Activated CD8-positive, alpha-beta memory T cell treated with anti-CD3 and anti-CD28 coated beads, Interleukin-2, amount 50 U/mL, for 1 hour (primary cell): ENCODE data around the gene CELSR1.

Experiments used
- DNase-seq: peaks from one replicate; pipeline ENCODE4 v3.0.0-alpha.2; 2020; ENCODE audit errors: extremely low read depth

CELSR1 gene

DNA sequence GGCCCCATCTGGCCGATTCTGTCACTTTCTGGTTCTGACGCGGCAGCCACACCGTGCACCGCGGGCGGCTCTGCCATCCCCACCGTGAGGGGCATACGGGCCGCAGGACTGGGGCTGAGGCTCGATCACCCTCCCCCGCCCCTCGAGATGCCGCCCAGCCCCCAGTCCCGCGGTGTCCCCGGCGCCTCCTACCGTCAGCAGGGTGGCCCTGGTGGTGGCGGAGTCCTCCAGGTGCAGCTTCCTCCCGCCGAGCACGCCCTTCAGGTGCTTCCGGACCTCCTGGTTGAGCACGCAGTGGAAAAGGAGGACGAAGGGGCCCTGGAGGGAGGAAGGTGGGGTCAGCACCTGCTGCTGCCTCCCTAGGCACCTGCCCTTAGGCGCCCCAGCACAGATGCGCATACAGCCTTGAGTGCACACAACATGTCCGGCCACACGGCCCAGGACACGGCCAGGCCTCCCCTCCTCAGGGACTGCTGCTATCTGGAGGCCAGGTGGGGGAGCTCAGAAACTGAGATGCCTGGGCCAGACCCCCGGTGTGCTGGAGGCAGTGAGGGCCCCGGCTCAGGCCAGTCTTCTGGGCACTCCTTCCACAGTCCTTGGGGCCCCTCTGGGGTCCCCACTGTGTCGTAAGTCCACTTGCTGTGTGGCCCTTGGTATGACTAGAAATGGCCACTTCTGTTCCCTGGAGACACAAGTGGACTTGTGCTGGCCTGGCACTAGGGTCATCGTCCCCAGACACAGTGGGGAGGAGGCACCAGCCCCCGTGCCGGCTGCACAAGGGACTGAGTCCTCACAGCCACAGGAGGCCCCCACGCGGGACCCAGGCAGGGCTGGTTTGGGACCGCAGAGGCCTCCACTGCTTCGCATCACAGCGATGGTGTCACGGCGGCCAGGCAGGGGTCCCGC is 170.4 kb downstream of the CELSR1 start:
- DNase-seq, result no peak

DNA sequence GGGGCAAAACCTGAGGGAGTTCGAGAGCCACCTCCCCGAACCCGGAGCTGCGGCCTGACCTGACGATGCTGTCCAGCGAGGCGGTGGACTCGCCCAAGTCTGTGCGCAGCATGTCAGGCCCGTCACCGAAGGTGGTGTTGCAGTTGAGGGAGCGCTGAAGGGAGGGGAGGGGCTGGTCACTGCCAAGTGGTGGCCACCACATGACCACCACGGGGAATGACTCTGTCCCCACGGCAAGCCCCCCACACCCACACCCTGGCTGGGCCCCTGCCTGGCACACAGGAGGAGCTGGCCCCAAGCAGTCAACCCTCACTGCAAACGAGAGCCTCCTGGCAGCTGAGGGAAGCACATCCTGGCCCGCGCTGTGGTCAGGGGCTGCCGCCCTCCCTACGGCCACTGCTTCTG is 171.1 kb downstream of the CELSR1 start:
- DNase-seq, result no peak

DNA sequence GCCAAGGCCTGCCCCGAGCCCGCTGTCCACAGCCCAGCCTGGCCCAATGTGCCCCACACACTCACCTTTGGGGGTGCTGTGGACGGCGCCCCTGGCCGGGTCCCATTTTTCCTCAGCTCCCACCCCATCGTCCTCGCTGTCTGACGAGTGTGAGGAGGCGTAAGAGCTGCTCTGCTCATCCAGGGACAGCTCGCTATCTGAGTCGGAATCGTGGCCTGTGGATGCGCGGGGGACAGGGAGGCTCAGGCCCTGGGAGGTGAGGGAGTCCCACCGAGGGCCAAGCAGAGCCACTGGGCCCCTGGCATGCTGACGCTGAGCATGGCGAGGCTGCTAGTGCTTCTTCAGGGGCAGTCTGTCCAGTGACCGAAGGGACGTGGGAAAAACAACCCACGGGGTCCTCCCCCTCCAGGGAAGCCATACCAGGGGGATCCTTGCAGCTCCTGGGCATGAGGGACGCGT is 172.2 kb downstream of the CELSR1 start:
- DNase-seq, result no peak

DNA sequence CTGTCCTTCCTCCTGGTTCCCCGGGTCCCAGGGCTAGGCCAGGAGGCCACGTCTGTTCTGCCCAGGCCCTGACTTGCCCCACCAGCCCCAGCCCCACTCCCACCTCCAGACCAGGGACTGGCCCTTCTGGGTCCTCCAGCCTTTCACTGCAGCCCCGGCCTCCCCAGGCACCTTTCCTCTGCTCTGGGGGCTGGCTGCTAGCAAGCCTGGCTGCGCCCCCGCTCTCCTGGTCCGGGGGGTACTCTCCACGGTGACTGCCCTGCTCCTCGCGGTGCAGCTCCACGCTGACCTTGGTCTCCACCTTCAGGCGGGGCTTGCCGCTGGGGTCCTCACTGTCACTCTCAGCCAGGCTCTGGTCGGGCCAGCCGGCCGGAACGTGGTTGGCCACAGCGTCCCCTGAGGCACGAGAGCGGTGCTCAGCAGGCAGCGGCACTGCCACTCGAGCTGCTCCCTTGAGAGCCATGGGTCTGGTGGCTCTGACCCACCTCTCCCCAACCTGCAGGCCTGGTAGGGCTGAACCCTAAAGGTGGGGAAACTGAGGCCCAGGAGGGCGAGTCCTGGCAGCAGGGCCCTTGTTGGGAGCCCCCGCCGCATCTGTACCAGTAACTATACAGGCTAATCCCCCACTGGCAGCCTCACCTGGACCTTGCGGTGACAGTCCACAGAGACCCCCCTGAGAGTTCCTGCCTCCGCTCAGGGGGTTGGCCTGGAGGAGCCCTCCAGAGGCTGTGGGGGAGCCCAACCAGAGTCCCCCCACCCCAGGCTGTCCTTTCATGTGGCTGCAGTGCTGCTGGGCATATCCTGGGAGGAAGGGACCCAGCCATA is 172.9 kb downstream of the CELSR1 start:
- no peak for DNase-seq

DNA sequence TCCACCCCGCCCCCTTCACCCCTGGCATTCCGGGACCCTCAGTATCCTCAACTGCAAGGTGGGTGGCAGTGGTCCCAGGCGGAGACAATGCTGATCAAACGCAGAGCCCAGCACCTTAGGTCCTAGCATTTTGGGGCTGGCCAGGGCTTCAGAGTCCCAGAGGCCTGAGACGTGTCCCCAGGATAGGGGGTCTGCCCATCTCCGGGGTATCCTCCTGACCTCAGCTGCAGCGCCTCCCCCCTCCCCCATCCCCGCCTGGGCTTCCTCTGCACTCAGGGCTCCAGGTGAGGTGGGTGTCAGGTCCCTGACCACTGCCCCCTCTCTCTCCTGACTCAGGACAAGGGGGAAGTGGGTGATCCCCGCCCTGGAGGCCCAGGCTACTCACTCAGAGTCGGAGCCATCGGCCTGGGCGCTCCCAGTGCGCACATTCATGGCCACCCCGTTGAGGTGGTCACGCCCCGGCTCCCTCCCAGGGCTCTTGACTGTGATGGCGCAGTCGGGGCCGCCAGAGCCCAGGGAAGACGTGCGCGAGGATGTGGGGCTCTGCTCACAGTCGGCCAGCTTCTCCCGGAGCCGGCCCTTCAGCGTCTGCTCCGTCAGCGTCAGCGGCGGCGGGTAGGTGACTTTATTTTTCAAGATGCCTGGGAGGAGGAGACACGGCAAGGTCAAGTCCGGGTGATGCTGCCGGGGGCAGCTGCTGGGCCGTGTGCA is 173.7 kb downstream of the CELSR1 start:
- no peak for DNase-seq

DNA sequence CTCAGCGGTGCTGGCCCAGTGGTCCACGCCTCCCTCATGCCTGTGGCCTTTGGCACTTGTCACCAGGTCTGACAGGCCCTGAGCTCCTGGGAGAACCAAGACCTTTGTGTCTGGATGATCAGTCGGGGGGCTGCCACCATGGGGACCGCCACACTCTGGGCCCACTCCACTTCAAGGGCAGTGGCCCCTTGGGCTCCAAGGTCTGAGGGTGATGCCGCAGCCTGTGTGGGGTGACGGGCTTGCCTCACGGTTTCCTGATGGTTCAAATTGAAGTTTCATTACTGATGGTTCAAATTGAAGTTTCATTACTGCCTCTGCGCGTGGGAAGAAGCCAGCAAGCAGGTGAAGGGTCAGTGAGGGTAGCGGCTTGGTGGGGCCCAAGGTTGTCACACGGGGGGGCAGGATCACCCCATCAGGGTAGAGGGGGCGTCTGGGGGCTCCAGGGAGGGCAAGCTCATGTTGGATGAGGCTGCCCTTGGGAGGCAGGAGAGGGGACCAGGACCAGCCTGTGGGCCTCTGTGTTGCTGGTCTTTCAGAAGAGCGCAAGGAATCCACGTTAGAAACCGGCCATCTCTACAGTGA is 174.4 kb downstream of the CELSR1 start:
- DNase-seq, result no peak

DNA sequence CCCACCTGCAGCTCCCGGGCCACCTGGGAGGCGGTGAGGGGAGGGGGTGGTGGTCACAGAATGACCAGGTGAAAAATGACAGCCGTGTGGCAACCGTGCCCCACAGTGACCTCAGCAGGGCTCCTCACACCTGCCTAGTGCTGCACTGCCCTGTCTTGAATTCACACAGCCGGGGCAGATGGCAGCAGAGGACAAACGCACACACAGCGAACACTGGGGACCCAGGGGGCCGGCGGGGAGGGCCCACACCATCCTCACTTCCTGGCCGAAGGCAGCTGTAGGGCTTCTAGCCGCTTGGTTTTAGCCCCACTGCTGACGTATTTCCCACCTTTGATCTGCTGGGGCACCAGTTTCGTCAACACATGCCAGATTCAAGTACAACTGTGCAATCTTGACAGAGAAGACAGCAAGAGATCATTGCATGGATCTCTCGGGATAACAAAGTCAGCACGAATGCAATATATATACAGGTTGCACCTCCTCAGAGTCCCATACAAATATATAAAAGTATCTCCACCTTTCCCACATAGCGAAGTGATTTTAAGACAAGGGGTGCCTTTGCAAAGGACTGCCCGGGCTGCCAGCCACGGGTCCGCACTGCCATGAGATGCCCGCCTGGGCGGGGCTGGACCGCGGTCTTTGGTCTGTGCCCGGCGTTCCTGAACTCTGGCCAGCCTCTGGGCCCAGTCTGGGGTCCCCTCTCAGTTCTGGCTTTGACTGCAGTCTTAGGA is 175.1 kb downstream of the CELSR1 start:
- DNase-seq, result no peak

DNA sequence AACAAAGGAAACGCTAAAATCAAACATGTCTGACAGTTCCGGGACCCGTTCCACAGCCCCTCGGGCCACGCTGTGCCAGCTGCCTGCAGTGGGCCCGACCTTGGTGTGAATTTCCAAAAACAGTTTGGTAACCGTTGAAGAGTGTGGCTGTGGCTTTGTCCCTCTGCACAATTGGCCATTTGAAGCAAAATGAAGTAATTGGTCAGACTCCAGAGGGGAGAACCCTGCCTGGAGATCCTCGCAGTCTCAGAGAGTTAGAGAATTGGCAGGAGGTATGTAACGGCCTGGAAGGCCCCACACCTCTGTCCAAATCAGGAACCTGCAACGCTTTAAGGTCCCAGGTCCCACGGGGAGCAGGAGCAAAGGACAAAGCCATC is 175.6 kb downstream of the CELSR1 start:
- DNase-seq, result no peak

DNA sequence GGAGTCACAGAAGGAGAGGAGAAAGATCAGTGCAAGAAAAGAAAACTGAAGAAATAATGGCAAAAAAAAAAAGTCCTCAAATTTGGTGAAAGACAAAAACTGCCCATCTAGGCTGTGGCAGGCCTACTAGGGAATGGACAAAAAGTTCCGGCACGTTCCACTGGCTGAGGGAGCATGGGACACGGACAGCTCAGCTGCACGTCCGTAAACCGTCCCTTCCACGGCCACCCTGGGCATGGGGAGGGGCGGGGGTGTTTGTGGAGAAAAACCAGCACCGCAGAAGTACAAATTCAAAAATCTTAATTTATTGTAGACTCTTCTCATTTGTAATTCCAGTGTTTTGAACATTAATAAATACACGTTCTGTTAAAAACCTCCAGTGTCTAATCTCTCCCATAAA is 176.5 kb downstream of the CELSR1 start:
- no peak for DNase-seq

DNA sequence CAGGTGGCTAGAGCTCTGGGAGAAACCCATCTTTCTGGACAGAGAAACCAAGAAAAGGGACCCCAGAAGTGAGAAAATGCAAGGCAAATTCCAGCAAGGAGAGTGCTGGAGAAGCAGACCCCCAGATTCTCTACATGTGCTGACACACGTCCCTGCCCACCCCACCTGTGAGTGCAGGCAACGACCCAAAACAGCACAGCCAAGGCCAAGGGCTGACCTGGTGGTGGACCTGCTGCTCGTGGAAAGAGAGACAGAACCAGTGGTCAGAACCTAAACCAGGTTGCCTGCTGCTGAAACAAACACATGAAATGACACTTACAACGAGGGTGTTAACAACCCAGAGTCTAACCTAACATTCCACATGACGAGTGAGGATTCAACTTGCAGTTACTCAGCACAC is 177.3 kb downstream of the CELSR1 start:
- DNase-seq, result no peak

DNA sequence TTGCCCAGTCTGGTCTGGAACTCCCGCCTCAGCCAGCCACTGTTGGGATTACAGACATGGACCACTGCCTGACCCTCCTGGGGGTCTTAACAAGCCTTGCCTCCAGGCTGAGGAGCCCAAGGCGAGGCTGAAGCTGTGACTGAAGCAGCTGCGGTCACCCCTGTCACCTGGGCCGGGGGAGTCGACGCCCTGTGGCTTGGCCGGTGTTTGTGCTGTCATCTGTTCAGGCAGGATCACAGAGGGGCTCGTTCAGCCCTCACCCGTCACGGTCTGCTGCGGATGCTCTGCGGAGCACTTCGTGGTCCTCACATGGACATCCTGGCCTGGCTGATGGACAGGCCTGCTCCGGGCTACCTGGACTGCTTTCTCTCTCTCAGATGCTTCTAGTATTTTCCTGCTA is 178.1 kb downstream of the CELSR1 start:
- DNase-seq, result no peak

DNA sequence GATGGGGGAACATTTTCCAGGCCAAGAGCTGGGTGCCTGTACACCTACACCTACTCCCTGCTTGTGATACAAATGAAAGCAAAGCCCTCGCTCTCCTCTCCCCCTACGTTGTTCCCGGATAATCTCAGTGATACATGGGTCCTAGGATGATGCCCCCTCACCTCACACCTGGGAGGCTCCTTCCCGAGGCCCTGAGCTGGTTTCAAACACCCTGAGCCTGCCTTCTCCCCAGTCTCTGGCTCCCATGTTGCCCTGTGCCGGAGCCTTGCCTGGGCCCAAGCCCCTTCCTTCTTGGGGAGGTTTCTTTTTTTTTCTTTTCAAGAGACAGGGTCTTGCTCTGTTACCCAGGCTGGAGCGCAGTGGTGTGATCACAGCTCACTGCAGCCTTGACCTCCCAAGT is 178.7 kb downstream of the CELSR1 start:
- DNase-seq, result no peak

DNA sequence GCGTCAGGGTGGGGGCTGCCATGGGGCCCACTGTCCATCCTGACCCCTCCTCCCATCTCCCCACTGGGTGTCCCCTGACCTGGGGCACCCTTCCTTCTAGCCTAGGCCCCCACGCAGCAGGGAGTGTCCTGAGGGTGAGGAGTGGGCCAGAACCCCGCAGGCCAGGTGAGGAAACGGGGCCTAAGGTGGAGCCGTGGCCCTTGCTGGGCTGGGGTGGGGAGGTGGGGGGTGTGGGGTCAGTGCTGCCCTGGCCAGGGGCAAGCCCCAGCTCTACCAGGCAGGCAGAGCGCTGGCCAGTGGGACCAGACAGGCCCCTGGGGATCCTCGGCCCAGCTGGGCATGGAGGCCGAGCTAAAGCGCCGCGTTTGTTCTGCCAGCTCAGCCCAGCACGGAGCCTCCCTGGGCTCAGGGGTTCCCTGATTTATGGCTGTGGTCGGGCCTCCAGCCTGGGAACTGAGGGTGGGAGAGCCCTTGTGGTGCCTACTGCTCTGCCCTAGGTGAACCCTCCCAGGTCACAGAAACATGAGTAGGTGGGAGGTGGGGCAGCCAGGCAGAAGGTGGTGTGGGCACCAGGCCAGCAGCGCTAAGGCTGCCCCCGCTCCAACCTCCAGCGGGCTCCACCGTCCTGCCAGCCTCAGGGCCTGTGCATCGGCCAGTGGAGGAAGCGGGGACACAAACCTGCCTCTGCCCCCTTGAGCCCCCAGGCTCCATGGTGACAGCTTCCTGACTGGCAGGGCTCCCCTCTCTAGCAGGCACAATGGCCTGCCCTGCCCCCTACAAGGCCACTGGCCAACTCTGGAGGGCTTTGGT is 179.5 kb downstream of the CELSR1 start:
- no peak for DNase-seq

DNA sequence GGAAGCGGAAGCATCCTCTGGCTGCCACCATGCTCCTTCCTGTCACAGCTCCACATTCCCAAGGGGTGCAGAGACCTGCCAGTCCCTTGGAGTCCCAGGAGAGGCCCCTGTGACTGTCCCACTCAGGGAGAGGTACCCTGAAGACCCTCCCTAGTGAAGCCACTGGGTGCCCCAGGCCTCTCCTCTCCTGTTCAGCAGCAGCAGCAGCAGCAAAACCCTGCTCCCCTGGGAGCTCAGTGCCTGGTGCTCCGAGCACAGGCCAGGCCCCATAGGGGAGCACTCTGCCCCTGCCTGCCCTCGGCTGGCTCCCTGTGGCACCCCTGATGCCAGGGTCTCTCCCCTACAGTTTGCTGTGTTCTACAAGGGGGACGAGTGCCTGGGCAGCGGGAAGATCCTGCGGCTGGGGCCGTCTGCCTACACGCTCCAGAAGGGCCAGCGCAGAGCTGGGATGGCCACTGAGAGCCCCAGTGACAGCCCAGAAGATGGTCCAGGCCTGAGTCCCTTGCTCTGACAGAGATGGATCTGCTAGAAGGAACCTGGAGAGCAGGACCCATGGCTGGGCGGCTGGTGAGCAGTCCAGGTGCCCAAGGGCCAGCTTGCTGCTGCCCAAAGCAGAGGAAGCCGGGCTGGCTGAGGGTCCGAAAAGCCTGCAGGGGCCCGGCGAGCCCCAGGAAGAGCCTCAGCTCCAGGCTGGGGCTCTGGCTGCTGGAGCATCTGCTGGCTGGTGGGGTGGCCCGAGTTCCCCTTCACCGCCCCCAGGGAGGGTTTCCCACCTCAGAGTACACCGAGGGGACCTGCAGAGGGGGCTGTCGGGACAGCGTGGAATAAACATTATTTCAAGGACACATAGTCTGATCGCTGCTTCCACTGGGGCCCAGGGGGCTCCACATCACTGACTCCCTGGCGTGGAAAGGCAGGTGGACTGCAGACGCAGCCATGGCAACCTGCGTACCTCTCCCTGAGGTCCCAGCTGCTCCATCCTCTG is 180.6 kb downstream of the CELSR1 start:
- no peak for DNase-seq

DNA sequence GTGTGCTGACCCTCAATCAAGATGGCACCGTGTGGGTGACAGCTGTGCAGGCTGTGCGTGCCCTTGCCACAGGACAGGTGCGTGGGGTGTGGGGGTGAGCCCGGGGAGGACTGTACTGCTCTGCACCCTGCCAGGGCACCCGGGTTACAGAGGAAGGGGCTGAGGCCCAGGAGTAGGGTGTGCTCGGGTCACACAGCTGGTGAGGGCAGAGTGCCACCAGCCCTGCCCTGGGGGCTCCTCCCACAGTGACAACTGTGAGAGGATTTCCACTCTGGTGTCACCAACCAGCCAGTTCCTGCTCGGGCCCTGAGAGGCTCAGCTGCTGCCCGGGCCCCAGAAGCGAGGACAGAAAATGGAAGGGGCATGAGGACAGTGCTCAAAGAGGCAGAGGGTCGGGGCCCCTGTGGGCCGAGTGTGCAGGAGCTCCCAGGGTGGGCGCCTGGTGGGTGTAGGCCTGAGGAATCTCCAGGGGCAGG is 181.4 kb downstream of the CELSR1 start:
- DNase-seq, result no peak

DNA sequence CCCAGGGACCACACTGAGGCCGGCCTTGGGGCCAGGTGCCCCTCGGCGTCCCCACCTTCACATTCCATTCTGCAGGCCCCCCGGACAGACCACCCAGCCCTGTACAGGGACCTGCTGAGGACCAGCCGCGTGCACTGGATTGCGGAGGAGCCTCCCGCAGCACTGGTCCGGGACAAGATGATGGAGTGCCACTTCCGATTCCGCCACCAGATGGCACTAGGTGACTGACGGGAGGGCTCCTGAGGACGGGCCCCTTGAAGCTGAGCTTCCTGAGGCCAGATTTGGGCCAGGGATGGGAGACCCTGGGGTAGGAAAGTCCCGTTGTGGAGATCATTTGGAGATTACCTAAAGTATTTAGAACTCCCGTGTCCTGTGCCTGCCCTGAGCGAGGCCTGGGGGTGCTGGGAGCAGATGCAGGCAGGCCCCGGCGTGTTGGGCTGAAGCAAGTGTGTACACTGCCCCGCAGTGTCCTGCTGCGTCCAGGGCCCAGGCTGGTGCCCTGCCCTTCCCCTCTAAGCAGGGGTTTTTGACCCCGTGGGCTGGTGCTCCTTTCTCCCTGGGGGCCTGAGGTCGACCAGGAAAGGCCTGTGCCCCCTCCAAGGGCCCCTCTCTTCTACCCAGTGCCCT is 181.9 kb downstream of the CELSR1 start:
- DNase-seq, result peak; percentile 14

DNA sequence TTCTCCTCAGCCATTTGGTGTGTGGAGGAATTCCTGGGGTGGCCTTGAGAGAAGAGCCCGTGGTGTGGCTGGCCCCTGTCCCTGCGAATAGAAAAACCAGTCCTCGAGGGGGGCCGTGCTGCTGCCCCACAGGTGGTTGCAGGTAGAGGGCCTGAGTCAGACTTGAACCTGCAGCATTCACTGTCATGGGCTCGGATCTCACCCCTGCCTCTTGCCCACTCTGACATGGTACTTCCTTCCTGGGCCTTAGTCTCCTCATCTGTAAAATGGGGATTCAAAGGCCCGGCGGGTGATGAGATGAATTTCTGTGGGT is 182.5 kb downstream of the CELSR1 start:
- no peak for DNase-seq

DNA sequence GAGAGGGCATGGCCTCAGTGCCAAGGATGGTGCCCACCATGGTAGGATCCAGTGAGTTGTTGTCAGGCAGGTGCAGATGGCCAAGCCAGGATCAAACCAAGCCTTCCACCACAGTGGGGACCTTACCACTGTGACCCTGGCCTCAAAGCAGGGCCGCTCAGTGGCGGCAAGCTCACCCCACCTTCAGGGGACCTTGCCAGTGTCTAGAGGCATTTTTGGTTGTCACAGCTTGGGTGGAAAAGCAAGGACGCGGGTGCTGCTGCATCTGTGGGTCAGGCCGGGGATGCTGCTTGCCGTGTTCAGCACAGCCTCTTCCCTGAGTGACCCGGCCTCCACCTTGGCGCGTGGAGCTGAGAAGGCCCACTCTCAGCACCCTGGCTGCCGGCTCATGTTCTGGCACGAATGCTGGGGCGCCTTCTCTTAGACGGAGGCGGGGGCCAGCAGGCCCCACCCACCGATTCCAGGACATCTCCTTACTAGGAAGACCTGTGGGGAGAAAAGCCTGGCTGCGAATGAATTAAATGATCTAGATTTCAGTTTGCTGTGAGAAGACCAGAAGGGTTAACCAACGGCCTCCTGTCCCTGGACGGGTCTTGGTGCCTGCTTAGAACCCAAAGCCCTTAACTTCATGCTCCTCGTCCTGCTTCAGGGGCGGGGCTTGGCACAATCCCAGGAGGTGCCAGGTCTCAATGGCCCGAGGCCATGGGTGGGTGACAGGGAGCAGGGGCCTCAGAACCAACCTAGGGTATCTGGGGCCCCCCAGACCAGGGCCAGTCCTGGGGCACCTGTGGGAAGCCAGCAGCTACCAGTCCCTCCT is 183.0 kb downstream of the CELSR1 start:
- no peak for DNase-seq
